ENCODE data around the gene DCAF17.
"Not testable (repeated sequence)": the region's sequence is repeated elsewhere in the genome, so short reads cannot be mapped to it uniquely, and the experiment has no call there.

The DCAF17 gene

DNA sequence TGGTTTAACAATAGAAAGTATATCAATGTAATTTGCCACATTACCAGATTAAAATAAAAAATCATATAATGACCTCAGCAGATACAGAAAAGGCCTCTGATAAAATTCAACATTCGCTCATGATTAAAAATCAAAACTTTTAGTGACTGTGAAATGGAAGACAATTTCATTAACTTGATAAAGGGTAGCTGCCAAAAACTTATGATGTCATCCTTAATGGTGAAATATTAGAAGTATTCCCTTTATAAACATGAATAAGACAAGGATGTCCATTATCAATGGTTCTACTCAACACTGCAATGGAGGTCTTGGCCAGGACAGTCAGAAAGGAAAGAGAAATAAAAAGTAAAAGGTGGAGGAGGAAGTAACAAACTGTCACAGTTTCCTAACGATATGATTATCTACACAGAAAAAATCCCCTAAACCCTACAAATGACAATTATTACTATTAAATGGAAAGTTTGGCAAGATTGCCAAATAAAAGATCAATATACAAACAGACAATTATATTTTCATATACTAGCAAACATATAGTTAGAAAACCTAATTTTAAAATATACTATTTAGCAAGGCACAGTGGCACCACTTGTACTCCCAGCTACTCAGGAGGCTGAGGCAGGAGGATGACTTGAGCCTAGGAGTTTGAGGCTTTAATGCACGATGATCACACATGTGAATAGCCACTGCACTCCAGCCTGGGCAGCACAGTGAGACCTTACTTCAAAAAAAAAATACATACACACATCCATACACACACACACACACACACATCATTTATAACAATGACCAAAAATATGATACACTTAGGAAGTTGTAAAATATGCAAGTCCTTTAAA lies 13.1 kb upstream of the DCAF17 start:
- H3K9me3 ChIP-seq (ENCODE audit: control insufficient read depth, low read length) = no peaks in the 10 kb centered on the region
- H3K27ac ChIP-seq (ENCODE audit: insufficient read depth, low read length, poor library complexity, severe bottlenecking) = no peak overlapping the region
- no peak for DNase-seq
- H3K4me1 ChIP-seq (ENCODE audit: control insufficient read depth, insufficient read depth, low read length, poor library complexity, severe bottlenecking) = no peaks in the 10 kb centered on the region
- no peaks in the 10 kb centered on the region for H3K36me3 ChIP-seq (ENCODE audit: control insufficient read depth, insufficient read depth, low read length)
- no peak overlapping the region for H3K4me3 ChIP-seq (ENCODE audit: insufficient read depth, low read depth, low read length, poor library complexity, severe bottlenecking)
- H3K27me3 ChIP-seq (replicated peaks; ENCODE audit: control insufficient read depth, insufficient read depth, low read length, poor library complexity, severe bottlenecking) = no peaks in the 10 kb centered on the region

DNA sequence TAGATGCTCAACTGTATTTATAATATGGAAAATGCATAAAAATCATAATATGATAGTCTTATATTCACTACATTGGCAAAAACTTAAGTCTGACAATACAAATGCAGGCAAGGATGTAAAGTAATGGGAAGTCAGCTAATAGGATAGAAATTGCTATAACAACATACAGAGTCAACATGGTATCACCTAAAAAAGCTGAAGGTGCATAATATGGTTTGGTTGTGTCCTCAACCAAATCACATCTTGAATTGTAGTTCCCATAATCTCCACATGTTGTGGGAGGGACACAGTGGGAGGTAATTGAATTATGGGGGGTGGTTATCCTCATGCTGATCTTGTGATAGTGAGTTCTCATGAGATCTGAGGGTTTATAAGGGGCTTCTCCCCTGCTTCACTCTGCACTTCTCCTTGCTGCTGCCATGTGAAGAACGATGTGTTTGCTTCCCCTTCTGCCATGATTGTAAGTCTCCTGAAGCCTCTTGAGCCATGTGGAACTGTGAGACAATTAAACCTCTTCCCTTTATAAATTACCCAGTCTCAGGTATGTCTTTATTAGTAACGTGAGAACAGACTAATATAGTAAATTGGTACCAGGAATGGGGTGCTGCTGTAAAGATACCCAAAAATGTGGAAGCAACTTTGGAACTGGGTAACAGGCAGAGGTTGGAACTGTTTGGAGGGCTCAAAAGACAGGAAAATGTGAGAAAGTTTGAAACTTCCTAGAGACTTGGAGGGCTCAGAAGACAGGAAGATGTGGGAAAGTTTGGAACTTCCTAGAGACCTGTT lies 11.1 kb upstream of the DCAF17 start:
- not testable (repeated sequence) for H3K27ac ChIP-seq (ENCODE audit: insufficient read depth, low read length, poor library complexity, severe bottlenecking); H3K4me1 ChIP-seq (ENCODE audit: control insufficient read depth, insufficient read depth, low read length, poor library complexity, severe bottlenecking); H3K9me3 ChIP-seq (ENCODE audit: control insufficient read depth, low read length); DNase-seq; H3K4me3 ChIP-seq (ENCODE audit: insufficient read depth, low read depth, low read length, poor library complexity, severe bottlenecking); H3K27me3 ChIP-seq (replicated peaks; ENCODE audit: control insufficient read depth, insufficient read depth, low read length, poor library complexity, severe bottlenecking); H3K36me3 ChIP-seq (ENCODE audit: control insufficient read depth, insufficient read depth, low read length)

DNA sequence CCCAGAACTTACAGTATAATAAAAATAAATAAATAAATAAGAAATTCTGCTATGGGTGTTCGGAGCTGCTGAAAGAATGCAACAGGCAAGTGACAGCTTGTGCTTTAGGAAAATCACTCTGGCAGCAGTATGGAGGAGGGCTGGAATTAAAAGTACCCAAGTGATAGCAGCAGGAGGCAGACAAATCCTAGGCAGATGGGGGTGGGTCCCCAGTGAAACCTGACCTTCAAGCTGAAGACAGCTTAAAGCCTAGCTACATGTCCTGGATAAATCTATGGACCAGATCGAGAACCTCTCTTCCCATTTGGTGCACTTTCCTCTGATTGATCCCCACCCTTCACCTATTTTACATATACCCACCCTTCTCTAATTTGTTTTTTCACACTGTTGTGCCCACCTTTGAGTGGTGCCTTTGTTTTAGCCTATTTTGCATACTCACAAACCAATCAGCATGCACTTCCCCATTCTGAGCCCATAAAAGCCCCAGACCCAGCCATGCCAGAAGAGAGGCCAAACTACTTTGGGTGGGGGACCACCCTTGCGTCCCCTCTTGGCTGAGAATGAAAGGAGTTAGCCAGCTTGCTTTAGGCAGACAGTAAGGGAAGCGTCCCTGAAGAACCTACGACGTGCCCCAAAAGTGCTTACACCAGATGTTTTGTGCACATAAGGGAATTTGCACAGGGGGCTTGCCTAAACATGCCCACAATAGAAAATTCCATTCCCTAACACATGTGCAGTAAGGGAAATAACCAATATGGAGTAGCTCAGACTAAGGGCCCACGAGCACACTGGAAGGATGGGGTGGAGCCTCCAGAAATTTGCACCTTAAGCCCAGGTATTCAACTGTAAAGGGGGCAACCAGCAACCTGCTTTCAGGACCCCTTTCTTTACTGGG lies 3.3 kb upstream of the DCAF17 start:
- H3K27ac ChIP-seq (ENCODE audit: insufficient read depth, low read length, poor library complexity, severe bottlenecking) = no peak overlapping the region
- H3K4me3 ChIP-seq (ENCODE audit: insufficient read depth, low read depth, low read length, poor library complexity, severe bottlenecking) = no peak overlapping the region
- H3K9me3 ChIP-seq (ENCODE audit: control insufficient read depth, low read length) = no peaks in the 10 kb centered on the region
- H3K4me1 ChIP-seq (ENCODE audit: control insufficient read depth, insufficient read depth, low read length, poor library complexity, severe bottlenecking) = peaks cover 12% of the 10 kb centered on the region
- DNase-seq = no peak
- no peaks in the 10 kb centered on the region for H3K27me3 ChIP-seq (replicated peaks; ENCODE audit: control insufficient read depth, insufficient read depth, low read length, poor library complexity, severe bottlenecking)
- H3K36me3 ChIP-seq (ENCODE audit: control insufficient read depth, insufficient read depth, low read length) = no peaks in the 10 kb centered on the region

DNA sequence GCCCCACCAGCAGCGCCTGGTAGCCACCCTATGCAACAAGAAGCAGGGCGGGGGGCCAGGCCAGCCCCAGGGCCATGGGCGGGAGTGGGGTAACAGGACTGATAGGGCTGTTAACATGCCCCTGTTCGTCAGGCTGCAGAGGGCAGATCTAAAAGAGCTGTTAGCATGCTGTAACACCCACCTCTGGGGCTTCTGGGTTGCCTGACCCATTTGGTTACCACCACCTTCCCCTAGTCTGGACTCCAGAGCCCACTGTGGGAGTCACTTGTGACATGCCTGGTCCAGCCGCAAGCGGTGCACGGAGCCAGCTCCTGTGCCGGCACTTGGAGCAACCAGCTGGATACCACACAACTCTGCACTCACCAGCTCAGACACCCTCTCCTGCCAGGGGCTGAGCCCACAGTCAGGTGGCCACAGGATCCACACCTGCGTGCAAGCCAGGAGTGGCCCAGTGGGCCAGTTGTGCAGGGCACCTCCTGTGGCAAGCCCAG lies 2.3 kb upstream of the DCAF17 start:
- H3K9me3 ChIP-seq (ENCODE audit: control insufficient read depth, low read length) = no peaks in the 10 kb centered on the region
- no peak overlapping the region for H3K27ac ChIP-seq (ENCODE audit: insufficient read depth, low read length, poor library complexity, severe bottlenecking)
- H3K4me3 ChIP-seq (ENCODE audit: insufficient read depth, low read depth, low read length, poor library complexity, severe bottlenecking) = no peak overlapping the region
- H3K4me1 ChIP-seq (ENCODE audit: control insufficient read depth, insufficient read depth, low read length, poor library complexity, severe bottlenecking) = peaks cover 12% of the 10 kb centered on the region
- H3K27me3 ChIP-seq (replicated peaks; ENCODE audit: control insufficient read depth, insufficient read depth, low read length, poor library complexity, severe bottlenecking) = no peaks in the 10 kb centered on the region
- no peaks in the 10 kb centered on the region for H3K36me3 ChIP-seq (ENCODE audit: control insufficient read depth, insufficient read depth, low read length)
- DNase-seq = no peak

DNA sequence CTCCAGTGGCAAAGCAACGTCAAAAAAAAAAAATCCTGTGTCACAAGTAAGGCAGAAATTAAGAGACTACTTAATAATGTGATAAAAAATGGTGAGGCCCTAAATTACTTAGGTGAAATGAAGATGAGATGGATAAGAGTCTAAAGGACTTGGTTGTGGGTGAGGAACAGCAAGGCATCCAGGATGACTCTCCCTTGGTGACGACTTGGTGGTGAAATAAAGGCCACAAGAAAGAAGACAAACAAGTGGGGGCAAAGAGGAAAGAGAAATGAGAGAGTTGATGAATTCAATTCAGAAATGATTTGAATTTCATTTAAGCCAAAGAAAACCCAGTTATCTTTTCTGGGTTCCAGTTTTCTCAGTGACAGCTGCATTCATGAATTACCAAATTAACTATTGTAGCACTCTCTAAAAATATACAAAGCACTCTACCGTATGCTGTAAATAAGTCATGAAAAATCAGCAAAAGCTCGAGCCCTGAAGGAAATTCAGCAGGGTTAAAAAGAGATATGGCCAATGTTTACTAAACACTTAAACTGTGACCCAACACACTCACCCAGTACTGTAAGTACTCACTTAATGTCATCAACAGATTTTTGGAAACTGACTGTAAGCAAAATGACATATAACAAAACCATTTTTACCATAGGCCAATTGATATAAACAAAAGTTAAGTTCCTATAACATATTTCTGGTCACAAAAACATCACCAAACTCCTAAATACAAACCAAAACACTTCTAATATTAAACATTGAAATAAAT lies 1.6 kb upstream of the DCAF17 start:
- H3K4me3 ChIP-seq (ENCODE audit: insufficient read depth, low read depth, low read length, poor library complexity, severe bottlenecking) = no peak overlapping the region
- H3K27ac ChIP-seq (ENCODE audit: insufficient read depth, low read length, poor library complexity, severe bottlenecking) = no peak overlapping the region
- H3K36me3 ChIP-seq (ENCODE audit: control insufficient read depth, insufficient read depth, low read length) = peaks cover 5% of the 10 kb centered on the region
- no peak for DNase-seq
- H3K9me3 ChIP-seq (ENCODE audit: control insufficient read depth, low read length) = no peaks in the 10 kb centered on the region
- H3K4me1 ChIP-seq (ENCODE audit: control insufficient read depth, insufficient read depth, low read length, poor library complexity, severe bottlenecking) = peaks cover 12% of the 10 kb centered on the region
- H3K27me3 ChIP-seq (replicated peaks; ENCODE audit: control insufficient read depth, insufficient read depth, low read length, poor library complexity, severe bottlenecking) = no peaks in the 10 kb centered on the region

DNA sequence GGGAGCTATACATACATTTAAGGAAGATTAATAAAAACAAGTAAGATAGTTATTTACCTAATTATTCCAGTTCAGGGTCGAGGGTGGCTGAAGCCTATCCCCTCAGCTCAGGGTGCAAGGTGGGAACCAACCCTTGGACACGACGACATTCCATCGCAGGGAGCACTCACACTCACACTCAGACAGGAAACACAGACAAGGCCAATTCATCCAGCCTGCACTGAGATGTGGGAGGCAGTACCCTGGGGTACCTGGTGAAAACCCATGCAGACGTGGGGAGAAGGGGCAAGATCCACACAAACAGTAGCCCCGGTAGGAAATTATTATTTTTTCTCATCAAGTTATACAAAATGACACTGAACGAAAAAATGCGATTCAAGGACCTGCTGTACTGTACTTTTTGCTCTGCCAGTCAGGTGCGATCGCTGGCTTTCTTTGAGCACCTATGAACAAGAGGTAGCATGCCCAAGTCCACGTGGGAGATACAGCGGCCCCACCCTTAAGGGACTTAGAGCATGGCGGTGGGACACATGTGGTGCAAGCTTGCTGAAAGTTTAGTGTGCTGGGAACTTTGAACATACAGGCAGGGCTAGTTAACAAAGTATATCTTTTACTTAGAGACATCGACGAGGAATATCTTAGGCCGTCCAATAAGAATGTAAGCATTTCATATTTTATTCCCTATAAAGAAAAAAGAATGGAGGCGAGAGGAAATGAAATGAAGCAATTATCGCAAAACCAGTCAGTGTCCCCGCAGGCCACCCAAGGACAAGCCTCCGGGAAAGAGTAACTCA lies 860 bp upstream of the DCAF17 start:
- Histone ChIP-seq H3K36me3 (ENCODE audit: control insufficient read depth, insufficient read depth, low read length) (peaks cover 9% of the 10 kb centered on the region), H3K9me3 (ENCODE audit: control insufficient read depth, low read length) (no peaks in the 10 kb centered on the region), H3K4me1 (ENCODE audit: control insufficient read depth, insufficient read depth, low read length, poor library complexity, severe bottlenecking) (peaks cover 12% of the 10 kb centered on the region), H3K4me3 (ENCODE audit: insufficient read depth, low read depth, low read length, poor library complexity, severe bottlenecking) (peak overlapping the region; percentile 86), H3K27ac (ENCODE audit: insufficient read depth, low read length, poor library complexity, severe bottlenecking) (peak overlapping the region; percentile 92), H3K27me3 (replicated peaks; ENCODE audit: control insufficient read depth, insufficient read depth, low read length, poor library complexity, severe bottlenecking) (no peaks in the 10 kb centered on the region)
- no peak for DNase-seq

DNA sequence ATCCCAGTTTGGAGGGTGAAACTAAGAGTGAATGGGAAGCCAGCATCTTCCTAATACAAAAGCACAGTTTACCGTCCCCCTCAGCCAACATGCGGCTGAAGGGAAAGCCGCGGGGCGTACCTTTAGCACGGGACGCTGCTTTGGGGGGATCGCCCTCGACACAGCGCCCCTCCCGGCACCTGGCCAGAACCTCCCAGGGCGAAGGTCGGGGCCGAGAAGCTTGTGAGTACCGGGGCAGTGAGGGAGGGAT lies 338 bp upstream of the DCAF17 start, which contains the start of gene METTL8:
METTL8 (minus strand) TSS at position 228 of the 250 bp plus-strand sequence. CDS start 41,805 bp downstream, outside the sequence.
- H3K36me3 ChIP-seq (ENCODE audit: control insufficient read depth, insufficient read depth, low read length) = peaks cover 15% of the 10 kb centered on the region
- H3K4me1 ChIP-seq (ENCODE audit: control insufficient read depth, insufficient read depth, low read length, poor library complexity, severe bottlenecking) = peaks cover 12% of the 10 kb centered on the region
- H3K4me3 ChIP-seq (ENCODE audit: insufficient read depth, low read depth, low read length, poor library complexity, severe bottlenecking) = peak within 1 kb of the TSS; percentile 86
- peak within 1 kb of the TSS; percentile 92 for H3K27ac ChIP-seq (ENCODE audit: insufficient read depth, low read length, poor library complexity, severe bottlenecking)
- H3K27me3 ChIP-seq (replicated peaks; ENCODE audit: control insufficient read depth, insufficient read depth, low read length, poor library complexity, severe bottlenecking) = no peaks in the 10 kb centered on the region
- no peak for DNase-seq
- no peaks in the 10 kb centered on the region for H3K9me3 ChIP-seq (ENCODE audit: control insufficient read depth, low read length)

DNA sequence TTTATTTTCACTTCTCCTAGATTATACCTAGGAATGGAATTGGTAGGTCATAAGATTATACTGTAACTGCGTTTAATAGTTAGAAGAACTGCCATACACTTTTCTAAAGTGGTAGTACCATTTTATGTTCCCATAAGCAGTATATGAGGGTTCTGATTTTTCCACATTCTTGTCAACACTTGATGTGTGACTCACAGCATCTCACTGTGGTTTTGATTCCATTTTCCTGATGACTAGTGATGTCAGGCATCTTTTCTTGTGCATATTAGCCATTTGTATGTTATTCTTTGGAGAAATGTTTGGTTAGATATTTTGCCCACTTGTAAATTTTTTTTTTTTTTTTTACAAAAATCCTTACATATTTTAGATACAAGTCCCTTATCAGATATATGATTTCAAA lies 2.3 kb downstream of the DCAF17 start:
- no peaks in the 10 kb centered on the region for H3K9me3 ChIP-seq (ENCODE audit: control insufficient read depth, low read length)
- H3K27me3 ChIP-seq (replicated peaks; ENCODE audit: control insufficient read depth, insufficient read depth, low read length, poor library complexity, severe bottlenecking) = no peaks in the 10 kb centered on the region
- DNase-seq = no peak
- peaks cover 26% of the 10 kb centered on the region for H3K36me3 ChIP-seq (ENCODE audit: control insufficient read depth, insufficient read depth, low read length)
- H3K4me1 ChIP-seq (ENCODE audit: control insufficient read depth, insufficient read depth, low read length, poor library complexity, severe bottlenecking) = peaks cover 12% of the 10 kb centered on the region
- no peak overlapping the region for H3K4me3 ChIP-seq (ENCODE audit: insufficient read depth, low read depth, low read length, poor library complexity, severe bottlenecking)
- no peak overlapping the region for H3K27ac ChIP-seq (ENCODE audit: insufficient read depth, low read length, poor library complexity, severe bottlenecking)

DNA sequence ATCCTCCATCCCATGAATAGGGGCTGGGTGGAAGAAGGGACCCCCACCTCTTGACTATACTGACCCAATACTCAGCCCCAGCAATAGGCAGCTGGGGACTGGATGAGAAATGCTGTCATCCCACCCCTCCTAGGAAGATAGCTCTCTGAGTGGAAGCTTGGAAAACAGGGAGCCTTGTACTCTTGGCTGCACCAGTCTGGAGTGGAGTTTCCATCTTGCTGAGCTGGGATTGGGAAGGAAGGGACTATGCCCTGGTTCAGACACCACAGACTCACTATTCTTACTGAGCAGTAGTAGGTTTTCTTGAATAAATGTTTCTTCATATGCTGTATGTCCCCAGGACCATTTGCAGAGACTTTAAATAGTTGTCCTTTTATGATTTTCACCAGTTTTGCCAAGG lies 7.4 kb downstream of the DCAF17 start:
- no peak for DNase-seq
- Histone ChIP-seq H3K36me3 (ENCODE audit: control insufficient read depth, insufficient read depth, low read length) (peaks cover 38% of the 10 kb centered on the region), H3K27me3 (replicated peaks; ENCODE audit: control insufficient read depth, insufficient read depth, low read length, poor library complexity, severe bottlenecking) (no peaks in the 10 kb centered on the region)

More for the DNA sequence above, 7.4 kb downstream of the DCAF17 start:
- Histone ChIP-seq H3K9me3 (ENCODE audit: control insufficient read depth, low read length) (no peaks in the 10 kb centered on the region), H3K4me3 (ENCODE audit: insufficient read depth, low read depth, low read length, poor library complexity, severe bottlenecking) (no peak overlapping the region), H3K4me1 (ENCODE audit: control insufficient read depth, insufficient read depth, low read length, poor library complexity, severe bottlenecking) (no peaks in the 10 kb centered on the region), H3K27ac (ENCODE audit: insufficient read depth, low read length, poor library complexity, severe bottlenecking) (no peak overlapping the region)

Measured in effector memory CD4-positive, alpha-beta T cell (primary cell).